Renal pelvis (tissue), 12 donors: ENCODE data around the gene IQCB1. TPM values are rescaled to one million over a fixed set of nuclear protein-coding genes. Genes with fewer than 3 reads are reported as not detected.
"Not testable (repeated sequence)": the region's sequence is repeated elsewhere in the genome, so short reads cannot be mapped to it uniquely, and the experiment has no call there.

Experiments
- DNase-seq: peaks from one replicate; pipeline ENCODE4 v3.0.0-alpha.2; 2013
- long read RNA-seq, 16 experiments: transcript quantifications; one replicate each; lab custom pipeline, GENCODE V29; 2026
- polyA plus RNA-seq, 3 donors: library from polyadenylated mRNA; unstranded; fragments of 120-200 nt; gene quantifications; one replicate each; pipeline ENCODE4 v1.2.1, GENCODE V29; 2013; ENCODE audit not compliant: insufficient read length in 3 of 3

The IQCB1 gene
- polyA plus RNA-seq = 10 to 100 TPM; 27.7 to 52.2 (median 40.0) TPM
- long read RNA-seq, donor 1, partial matches to known transcripts = 0 of 4 reads
- long read RNA-seq, donor 1, other reads (novel, unspliced or antisense) = 0 of 4 reads
- long read RNA-seq, donor 2, partial matches to known transcripts = 0 of 1 reads
- long read RNA-seq, donor 2, other reads (novel, unspliced or antisense) = 0 of 1 reads
- long read RNA-seq, donor 3, partial matches to known transcripts = 5 of 9 reads
- long read RNA-seq, donor 3, other reads (novel, unspliced or antisense) = 0 of 9 reads
- long read RNA-seq, donor 4, partial matches to known transcripts = 0 of 1 reads
- long read RNA-seq, donor 4, other reads (novel, unspliced or antisense) = 0 of 1 reads
- long read RNA-seq, donor 5, partial matches to known transcripts = 0 of 1 reads
- long read RNA-seq, donor 5, other reads (novel, unspliced or antisense) = 0 of 1 reads
- long read RNA-seq, donor 6, partial matches to known transcripts = 5 of 10 reads
- long read RNA-seq, donor 6, other reads (novel, unspliced or antisense) = 0 of 10 reads
- long read RNA-seq, donor 7, partial matches to known transcripts = 5 of 7 reads
- long read RNA-seq, donor 7, other reads (novel, unspliced or antisense) = 0 of 7 reads
- long read RNA-seq, donor 8, partial matches to known transcripts = 0 of 1 reads
- long read RNA-seq, donor 8, other reads (novel, unspliced or antisense) = 0 of 1 reads
- long read RNA-seq, donor 9, partial matches to known transcripts = 0 of 5 reads
- long read RNA-seq, donor 9, other reads (novel, unspliced or antisense) = 0 of 5 reads
- long read RNA-seq, donor 10, partial matches to known transcripts = 0 of 2 reads
- long read RNA-seq, donor 10, other reads (novel, unspliced or antisense) = 0 of 2 reads
- long read RNA-seq, donor 11, partial matches to known transcripts = 0 of 1 reads
- long read RNA-seq, donor 11, other reads (novel, unspliced or antisense) = 0 of 1 reads
- long read RNA-seq, donor 12, partial matches to known transcripts = 0 of 4 reads
- long read RNA-seq, donor 12, other reads (novel, unspliced or antisense) = 0 of 4 reads
- long read RNA-seq, donor 13, partial matches to known transcripts = 7 of 7 reads
- long read RNA-seq, donor 13, other reads (novel, unspliced or antisense) = 0 of 7 reads
- long read RNA-seq, donor 14 = 0 reads
- long read RNA-seq, donor 15, partial matches to known transcripts = 5 of 12 reads
- long read RNA-seq, donor 15, other reads (novel, unspliced or antisense) = 0 of 12 reads
- long read RNA-seq, donor 16, partial matches to known transcripts = 0 of 2 reads
- long read RNA-seq, donor 16, other reads (novel, unspliced or antisense) = 0 of 2 reads

GRCh38 chr3:121834671-121835464 lies at the start of gene IQCB1, which contains the start of gene EAF2:
TSS of gene IQCB1 (minus strand) at chr3:121835060. CDS start at chr3:121828960, 6,100 bp downstream.
TSS of gene EAF2 (plus strand) at chr3:121835209. CDS start at chr3:121835286, 77 bp downstream.
- DNase-seq = peak; percentile 95

- DNase-seq = peak; percentile 4
These were observed 48.6 kb upstream of the IQCB1 start for GRCh38 chr3:121883507-121883906.

GRCh38 chr3:121878411-121878810 lies 43.6 kb upstream of the IQCB1 start:
- DNase-seq = no peak

- no peak for DNase-seq
These were observed 36.6 kb upstream of the IQCB1 start for GRCh38 chr3:121871430-121871829.

GRCh38 chr3:121870717-121871116 lies 35.9 kb upstream of the IQCB1 start:
- DNase-seq = no peak

GRCh38 chr3:121869736-121870135 lies 34.9 kb upstream of the IQCB1 start:
- no peak for DNase-seq

- no peak for DNase-seq
These were observed 28.9 kb upstream of the IQCB1 start for GRCh38 chr3:121863801-121864200.

- DNase-seq = not testable (repeated sequence)
These were observed 28.4 kb upstream of the IQCB1 start for GRCh38 chr3:121863247-121863646.

- not testable (repeated sequence) for DNase-seq
These were observed 22.9 kb upstream of the IQCB1 start for GRCh38 chr3:121857778-121858177.

GRCh38 chr3:121855555-121855954 lies 20.7 kb upstream of the IQCB1 start:
- no peak for DNase-seq

- DNase-seq = no peak
These were observed 17.4 kb upstream of the IQCB1 start for GRCh38 chr3:121852256-121852655.

- DNase-seq = no peak
These were observed 10.0 kb upstream of the IQCB1 start for GRCh38 chr3:121844892-121845291.

- DNase-seq = no peak
These were observed 5.1 kb upstream of the IQCB1 start for GRCh38 chr3:121839962-121840361.

- DNase-seq = no peak
These were observed 1.6 kb upstream of the IQCB1 start for GRCh38 chr3:121836481-121836880.

- DNase-seq = no peak
These were observed 1.2 kb upstream of the IQCB1 start for GRCh38 chr3:121836064-121836463.

GRCh38 chr3:121835465-121835801 lies 573 bp upstream of the IQCB1 start:
- no peak for DNase-seq

- peak; percentile 8 for DNase-seq
These were observed 646 bp downstream of the IQCB1 start for GRCh38 chr3:121834157-121834670.

- DNase-seq = no peak
These were observed 11.9 kb downstream of the IQCB1 start for GRCh38 chr3:121822973-121823372.

GRCh38 chr3:121821421-121822199 lies 13.2 kb downstream of the IQCB1 start:
- DNase-seq = no peak

GRCh38 chr3:121819236-121819635 lies 15.6 kb downstream of the IQCB1 start:
- no peak for DNase-seq
